Measurements from ENCODE around the gene SPOCK2.
A peak's percentile ranks its signal among the peaks of the same experiment; 100 is the strongest.
"Not testable (repeated sequence)": the region's sequence is repeated elsewhere in the genome, so short reads cannot be mapped to it uniquely, and the experiment has no call there.

The SPOCK2 gene, protein sequence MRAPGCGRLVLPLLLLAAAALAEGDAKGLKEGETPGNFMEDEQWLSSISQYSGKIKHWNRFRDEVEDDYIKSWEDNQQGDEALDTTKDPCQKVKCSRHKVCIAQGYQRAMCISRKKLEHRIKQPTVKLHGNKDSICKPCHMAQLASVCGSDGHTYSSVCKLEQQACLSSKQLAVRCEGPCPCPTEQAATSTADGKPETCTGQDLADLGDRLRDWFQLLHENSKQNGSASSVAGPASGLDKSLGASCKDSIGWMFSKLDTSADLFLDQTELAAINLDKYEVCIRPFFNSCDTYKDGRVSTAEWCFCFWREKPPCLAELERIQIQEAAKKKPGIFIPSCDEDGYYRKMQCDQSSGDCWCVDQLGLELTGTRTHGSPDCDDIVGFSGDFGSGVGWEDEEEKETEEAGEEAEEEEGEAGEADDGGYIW

DNA sequence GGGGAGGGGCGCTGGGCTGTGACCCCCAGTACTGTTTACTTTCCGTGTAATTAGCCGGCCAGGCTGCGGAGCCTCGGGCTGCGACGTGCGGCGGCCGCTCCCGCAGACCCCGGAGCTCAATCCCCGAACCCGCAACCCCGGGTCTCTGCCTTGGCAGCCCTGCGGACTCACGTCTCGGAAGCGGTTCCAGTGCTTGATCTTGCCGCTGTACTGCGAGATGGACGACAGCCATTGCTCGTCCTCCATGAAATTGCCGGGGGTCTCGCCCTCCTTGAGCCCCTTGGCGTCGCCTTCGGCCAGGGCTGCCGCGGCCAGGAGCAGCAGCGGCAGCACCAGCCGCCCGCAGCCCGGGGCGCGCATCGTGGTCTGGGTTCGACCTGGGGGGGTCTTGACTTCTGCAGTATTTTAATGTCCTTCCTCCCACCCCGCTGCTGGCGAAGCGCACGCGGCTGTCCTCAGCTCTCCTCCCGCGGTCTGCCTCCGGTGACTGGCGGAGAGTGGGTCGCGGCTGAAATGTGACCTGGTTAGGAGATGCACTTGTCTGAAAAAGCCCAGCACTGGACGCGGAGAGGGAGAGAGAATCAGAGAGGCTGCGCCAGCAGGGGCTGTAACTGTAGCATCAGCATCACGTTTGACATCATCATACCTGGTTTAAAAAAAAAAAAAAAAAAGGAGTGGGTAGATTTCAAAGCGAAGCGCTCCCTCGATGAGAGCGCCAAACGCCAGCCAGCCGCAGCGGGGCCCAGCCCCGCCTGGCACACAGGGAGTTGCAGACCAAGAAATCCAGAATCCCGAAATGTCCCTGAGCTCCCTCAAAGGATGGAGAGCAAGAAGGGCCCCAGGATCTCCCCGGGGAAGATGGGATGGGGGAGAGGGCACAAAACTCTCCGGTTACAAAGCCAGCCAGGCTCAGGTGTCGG is at the start of gene SPOCK2:
TSS of gene SPOCK2 (minus strand) at position 583 of the 920 bp plus-strand sequence. CDS start at position 360, 223 bp downstream.
- Mint-ChIP-seq H3K27me3 (no peaks in the 10 kb centered on the region), H3K4me1 (ENCODE audit: low read depth) (peaks cover 72% of the 10 kb centered on the region), H3K27ac (peak within 1 kb of the TSS; percentile 99), H3K36me3 (ENCODE audit: low read depth) (peaks cover 44% of the 10 kb centered on the region), H3K4me3 (peak within 1 kb of the TSS; percentile 100), H3K9me3 (no peaks in the 10 kb centered on the region)
- DNase-seq = peak; percentile 78

DNA sequence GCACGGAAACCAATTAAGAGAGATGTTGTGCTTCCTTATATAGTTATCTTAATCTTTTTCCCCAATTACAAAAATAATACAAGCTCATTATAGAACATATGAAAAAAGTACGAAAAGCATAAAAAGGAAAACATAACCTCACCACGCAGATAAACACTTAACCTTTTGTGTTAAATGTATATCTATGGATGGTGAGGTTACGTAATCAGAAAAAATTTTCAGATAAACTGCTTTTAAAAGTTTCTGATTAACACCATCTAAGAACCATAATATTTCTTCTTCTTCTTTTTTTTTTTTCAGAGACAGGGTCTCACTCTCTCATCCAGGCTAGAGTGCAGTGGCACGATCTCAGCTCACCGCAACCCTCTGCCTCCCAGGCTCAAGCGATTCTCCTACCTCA is 49.2 kb upstream of the SPOCK2 start:
- no peak for DNase-seq
- Mint-ChIP-seq H3K4me3 (no peak overlapping the region), H3K36me3 (ENCODE audit: low read depth) (peaks cover 23% of the 10 kb centered on the region), H3K27me3 (no peaks in the 10 kb centered on the region), H3K9me3 (no peaks in the 10 kb centered on the region), H3K27ac (no peak overlapping the region), H3K4me1 (ENCODE audit: low read depth) (peaks cover 34% of the 10 kb centered on the region)

DNA sequence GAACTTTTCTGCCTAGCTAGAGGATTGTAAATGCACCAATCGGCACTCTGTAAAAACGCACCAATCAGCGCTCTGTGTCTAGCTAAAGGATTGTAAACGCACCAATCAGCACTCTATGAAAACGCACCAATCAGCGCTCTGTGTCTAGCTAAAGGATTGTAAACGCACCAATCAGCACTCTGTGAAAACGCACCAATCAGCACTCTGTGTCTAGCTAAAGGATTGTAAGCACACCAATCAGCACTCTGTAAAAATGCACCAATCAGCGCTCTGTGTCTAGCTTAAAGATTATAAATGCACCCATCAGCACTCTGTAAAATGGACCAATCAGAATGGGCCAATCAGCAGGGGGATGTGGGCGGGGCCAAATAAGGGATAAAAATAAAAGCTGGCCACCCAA is 47.9 kb upstream of the SPOCK2 start:
- not testable (repeated sequence) for H3K9me3 Mint-ChIP-seq, DNase-seq, H3K27me3 Mint-ChIP-seq, H3K27ac Mint-ChIP-seq, H3K4me3 Mint-ChIP-seq
- peaks cover 40% of the 10 kb centered on the region for H3K4me1 Mint-ChIP-seq (ENCODE audit: low read depth)
- peaks cover 36% of the 10 kb centered on the region for H3K36me3 Mint-ChIP-seq (ENCODE audit: low read depth)

DNA sequence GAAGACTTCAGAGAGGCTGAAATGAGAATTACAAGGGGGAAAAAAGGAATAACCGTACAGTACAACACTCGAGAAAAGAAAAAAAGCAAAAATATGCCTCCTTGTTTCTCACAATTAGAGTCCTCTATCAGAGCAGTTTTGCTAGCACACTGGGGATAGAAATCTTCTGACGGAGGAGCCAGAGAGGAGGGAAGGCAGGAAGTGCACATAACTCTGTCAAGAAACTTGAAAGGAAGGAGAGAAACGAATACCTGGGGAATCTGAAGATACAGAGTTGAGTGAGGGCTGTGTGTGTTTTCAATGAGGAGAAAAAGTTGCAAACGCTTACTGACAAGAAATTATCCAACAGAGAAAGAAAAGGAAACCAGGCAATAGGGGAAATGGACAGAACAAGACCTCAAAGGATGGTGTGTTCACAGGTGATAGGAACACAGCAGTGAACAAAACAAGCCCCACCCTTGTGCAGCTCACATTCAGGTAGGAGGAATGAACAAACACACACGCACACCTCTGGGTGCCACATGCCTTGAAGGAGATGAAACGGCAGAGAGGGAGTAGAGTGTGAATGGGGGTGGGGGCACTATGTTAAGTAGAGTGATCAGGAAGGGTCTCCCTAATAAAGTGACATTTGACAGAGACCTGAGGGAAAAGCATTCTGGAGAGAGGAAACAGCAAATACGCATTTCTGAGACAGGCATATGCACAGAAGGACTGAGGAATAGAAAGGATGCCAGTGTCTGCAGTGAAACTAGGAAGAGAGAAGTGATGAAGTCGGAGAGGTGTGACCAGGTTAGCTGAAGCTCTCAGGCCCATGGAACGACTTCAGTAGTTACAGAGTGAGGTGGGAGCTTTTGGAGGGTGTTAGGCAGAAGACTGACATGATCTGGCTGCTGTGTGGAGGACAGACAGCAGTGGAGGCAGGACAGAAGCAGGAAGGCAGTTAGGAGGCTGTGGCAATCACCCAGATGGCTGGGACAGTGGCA is 46.7 kb upstream of the SPOCK2 start:
- Mint-ChIP-seq H3K27ac (peak overlapping the region; percentile 58), H3K4me3 (no peak overlapping the region), H3K9me3 (no peaks in the 10 kb centered on the region), H3K27me3 (no peaks in the 10 kb centered on the region), H3K4me1 (ENCODE audit: low read depth) (peaks cover 36% of the 10 kb centered on the region), H3K36me3 (ENCODE audit: low read depth) (peaks cover 36% of the 10 kb centered on the region)
- DNase-seq = no peak

DNA sequence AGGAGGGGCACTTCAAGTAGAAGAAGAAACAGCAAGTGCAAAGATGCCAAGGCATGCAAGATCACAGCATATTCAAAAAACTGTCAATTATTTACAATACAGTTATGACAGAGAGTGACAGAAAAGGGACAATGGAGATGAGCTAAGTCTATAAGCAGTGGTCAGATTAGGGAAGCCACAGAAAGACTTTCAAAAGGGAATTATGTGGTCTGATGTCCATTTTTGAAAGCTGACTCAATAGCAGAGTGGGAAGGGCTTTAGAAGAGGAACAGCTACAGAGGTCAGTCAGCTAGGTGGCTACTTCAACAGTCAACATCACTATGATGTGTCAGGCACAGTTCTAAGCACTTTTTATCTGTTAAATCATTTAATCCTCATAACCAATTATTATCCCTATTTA is 45.2 kb upstream of the SPOCK2 start:
- Mint-ChIP-seq H3K27me3 (no peaks in the 10 kb centered on the region), H3K9me3 (no peaks in the 10 kb centered on the region), H3K4me3 (no peak overlapping the region), H3K27ac (peak overlapping the region; percentile 20), H3K4me1 (ENCODE audit: low read depth) (peaks cover 35% of the 10 kb centered on the region), H3K36me3 (ENCODE audit: low read depth) (peaks cover 37% of the 10 kb centered on the region)
- DNase-seq = no peak

DNA sequence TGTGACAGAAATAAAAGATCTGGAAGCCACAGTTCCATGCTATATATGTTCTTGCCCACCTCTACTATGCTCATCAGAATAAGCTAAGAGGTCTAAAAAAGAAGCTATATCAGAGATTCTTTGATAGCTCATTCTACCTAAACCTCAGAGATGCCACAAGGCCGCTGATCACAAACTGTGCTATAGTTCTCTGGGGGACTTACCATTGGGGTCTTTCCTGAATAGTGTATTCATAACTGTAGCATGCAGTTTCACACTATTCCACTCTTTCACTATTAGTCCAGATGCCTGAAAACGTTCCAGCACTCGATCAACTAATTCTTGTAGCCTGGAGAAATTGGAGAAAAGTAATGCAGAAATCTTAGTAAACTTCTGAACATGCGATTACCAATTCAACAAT is 44.5 kb upstream of the SPOCK2 start:
- Mint-ChIP-seq H3K27me3 (no peaks in the 10 kb centered on the region), H3K36me3 (ENCODE audit: low read depth) (peaks cover 42% of the 10 kb centered on the region), H3K27ac (no peak overlapping the region), H3K4me1 (ENCODE audit: low read depth) (peaks cover 35% of the 10 kb centered on the region), H3K4me3 (no peak overlapping the region), H3K9me3 (no peaks in the 10 kb centered on the region)
- DNase-seq = no peak

DNA sequence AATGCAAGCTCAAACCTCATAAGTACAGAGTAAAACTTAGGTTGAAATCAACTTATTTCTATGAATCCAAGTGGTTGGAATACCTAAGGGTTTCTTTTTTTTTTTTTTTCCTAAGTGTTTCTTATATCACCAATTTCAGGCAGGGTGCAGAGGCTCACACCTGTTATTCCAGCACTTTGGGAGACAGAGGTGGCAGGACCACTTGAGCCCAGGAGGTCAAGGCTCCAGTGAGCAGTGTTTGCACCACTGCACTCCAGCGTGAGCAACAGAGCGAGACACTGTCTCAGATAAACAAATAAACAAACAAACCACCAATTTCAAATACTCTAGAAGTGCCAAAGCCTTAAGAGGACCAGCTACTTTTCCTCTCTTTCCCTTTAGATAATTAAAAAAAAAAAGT is 39.2 kb upstream of the SPOCK2 start:
- Mint-ChIP-seq H3K27ac (no peak overlapping the region), H3K27me3 (no peaks in the 10 kb centered on the region), H3K9me3 (no peaks in the 10 kb centered on the region), H3K4me3 (no peak overlapping the region), H3K4me1 (ENCODE audit: low read depth) (peaks cover 30% of the 10 kb centered on the region), H3K36me3 (ENCODE audit: low read depth) (peaks cover 35% of the 10 kb centered on the region)
- DNase-seq = no peak

DNA sequence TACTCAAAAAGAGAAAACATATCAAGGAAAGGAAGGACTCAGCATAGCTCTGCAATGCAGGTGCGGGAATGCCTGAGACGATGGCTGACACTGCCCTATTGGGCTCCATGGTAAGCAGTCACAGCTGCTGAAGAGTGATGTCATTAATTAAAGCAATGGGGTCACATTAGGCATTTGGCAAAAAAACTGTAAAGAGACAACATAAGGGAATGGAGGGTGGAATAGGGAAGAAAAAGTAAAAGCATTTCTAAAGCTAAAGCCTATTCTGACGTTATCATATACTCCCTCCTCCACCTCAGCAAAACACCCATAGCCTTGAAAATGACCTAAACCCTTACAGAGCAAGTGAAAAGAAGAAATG is 38.5 kb upstream of the SPOCK2 start:
- Mint-ChIP-seq H3K36me3 (ENCODE audit: low read depth) (peaks cover 31% of the 10 kb centered on the region), H3K9me3 (no peaks in the 10 kb centered on the region), H3K27ac (peak overlapping the region; percentile 45), H3K27me3 (no peaks in the 10 kb centered on the region), H3K4me1 (ENCODE audit: low read depth) (peaks cover 31% of the 10 kb centered on the region), H3K4me3 (no peak overlapping the region)
- no peak for DNase-seq

DNA sequence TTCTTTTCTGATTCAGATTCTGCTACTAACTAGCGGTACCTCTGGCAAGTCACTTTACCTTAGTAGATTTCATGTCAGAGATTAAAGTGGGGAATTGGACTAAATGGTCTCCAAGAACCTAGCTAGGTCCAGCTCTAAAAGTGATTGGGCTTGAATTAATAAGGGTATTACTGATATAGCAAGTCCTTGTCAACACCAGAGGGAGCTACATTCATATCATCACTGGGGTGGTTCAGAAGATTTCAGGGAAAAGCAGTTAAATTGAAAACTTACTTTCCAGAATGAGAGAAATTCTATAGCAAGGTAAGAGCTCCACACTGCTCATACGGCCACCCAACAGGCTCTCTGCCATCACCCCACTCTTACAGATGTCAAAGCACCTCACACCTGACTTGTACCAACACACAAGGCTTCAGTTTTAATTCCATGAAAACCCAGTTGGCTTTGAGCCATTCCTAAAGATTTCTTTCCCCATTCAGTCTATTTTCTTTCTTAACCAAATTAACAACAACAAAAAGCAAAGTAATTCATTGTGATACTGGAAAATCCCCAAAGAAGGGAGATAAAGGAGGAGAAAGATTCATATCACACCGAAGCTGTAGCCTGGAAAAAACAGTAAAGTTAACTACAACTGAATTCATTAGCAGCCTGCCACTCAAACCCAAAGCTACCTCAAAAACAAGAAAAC is 38.0 kb upstream of the SPOCK2 start:
- Mint-ChIP-seq H3K27me3 (no peaks in the 10 kb centered on the region), H3K4me3 (no peak overlapping the region), H3K4me1 (ENCODE audit: low read depth) (peaks cover 36% of the 10 kb centered on the region), H3K9me3 (no peaks in the 10 kb centered on the region), H3K36me3 (ENCODE audit: low read depth) (peaks cover 27% of the 10 kb centered on the region), H3K27ac (peak overlapping the region; percentile 45)
- no peak for DNase-seq

DNA sequence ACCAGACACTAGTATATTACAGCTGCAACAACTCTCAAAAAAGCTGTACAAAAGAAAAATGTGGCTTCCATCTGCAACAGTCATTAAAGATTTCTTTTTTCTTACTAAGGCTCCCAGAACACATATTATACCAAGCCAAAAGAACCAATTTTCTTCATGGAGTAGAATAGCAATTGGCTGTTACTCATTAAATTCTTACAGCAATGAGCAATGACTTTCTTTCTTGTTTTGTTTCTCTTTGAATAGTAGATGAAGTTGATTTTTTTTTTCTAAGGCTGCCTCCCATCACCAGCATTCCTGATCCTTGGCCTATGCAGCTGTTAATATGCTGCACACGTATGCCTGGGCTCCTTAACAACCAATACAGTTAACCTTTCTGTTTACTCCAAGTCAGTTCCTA is 36.6 kb upstream of the SPOCK2 start:
- no peaks in the 10 kb centered on the region for H3K9me3 Mint-ChIP-seq
- peaks cover 36% of the 10 kb centered on the region for H3K4me1 Mint-ChIP-seq (ENCODE audit: low read depth)
- no peak overlapping the region for H3K27ac Mint-ChIP-seq
- H3K4me3 Mint-ChIP-seq = no peak overlapping the region
- peaks cover 30% of the 10 kb centered on the region for H3K36me3 Mint-ChIP-seq (ENCODE audit: low read depth)
- H3K27me3 Mint-ChIP-seq = no peaks in the 10 kb centered on the region
- DNase-seq = no peak

DNA sequence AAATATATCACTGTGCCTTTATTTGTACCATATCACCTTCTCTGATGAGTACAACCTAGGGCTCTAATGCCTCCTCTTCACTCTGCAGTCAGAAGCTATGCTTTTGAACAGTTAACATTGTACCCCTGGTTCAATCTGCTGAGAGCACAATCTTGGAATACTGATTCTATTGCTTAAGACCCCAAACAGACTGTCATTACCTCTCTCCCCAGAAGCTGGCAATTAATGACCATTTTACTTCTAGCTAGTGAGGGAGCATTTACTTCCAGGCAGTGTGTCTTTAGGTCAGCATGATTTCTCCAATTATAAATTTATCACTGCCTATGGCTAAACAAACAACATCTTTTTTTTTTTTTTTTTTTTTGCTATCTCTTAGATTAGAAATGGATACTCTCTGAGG is 36.0 kb upstream of the SPOCK2 start:
- peaks cover 35% of the 10 kb centered on the region for H3K4me1 Mint-ChIP-seq (ENCODE audit: low read depth)
- DNase-seq = no peak
- H3K9me3 Mint-ChIP-seq = no peaks in the 10 kb centered on the region
- H3K4me3 Mint-ChIP-seq = no peak overlapping the region
- no peaks in the 10 kb centered on the region for H3K27me3 Mint-ChIP-seq
- H3K27ac Mint-ChIP-seq = no peak overlapping the region
- H3K36me3 Mint-ChIP-seq (ENCODE audit: low read depth) = peaks cover 34% of the 10 kb centered on the region

DNA sequence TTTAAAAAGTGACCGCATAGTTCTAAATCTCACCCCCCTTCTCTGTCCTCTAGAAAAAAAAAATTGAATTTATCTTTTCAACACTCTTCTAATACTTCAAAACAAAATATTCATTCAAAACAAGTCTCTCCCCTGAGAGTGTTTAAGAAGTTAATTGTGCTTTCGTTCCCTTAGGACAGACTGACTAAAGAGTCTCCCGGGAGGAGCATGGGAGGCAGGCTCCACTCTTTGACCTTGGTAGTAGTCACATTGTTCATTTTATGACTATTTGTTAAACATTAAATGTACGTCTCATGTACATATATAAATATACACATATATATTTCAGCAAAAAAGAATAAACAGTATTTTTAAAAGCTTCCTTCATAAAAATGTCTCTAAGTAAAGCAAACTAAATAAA is 35.3 kb upstream of the SPOCK2 start:
- Mint-ChIP-seq H3K4me1 (ENCODE audit: low read depth) (peaks cover 35% of the 10 kb centered on the region), H3K4me3 (no peak overlapping the region), H3K27ac (no peak overlapping the region), H3K9me3 (no peaks in the 10 kb centered on the region), H3K36me3 (ENCODE audit: low read depth) (peaks cover 38% of the 10 kb centered on the region), H3K27me3 (no peaks in the 10 kb centered on the region)
- no peak for DNase-seq

DNA sequence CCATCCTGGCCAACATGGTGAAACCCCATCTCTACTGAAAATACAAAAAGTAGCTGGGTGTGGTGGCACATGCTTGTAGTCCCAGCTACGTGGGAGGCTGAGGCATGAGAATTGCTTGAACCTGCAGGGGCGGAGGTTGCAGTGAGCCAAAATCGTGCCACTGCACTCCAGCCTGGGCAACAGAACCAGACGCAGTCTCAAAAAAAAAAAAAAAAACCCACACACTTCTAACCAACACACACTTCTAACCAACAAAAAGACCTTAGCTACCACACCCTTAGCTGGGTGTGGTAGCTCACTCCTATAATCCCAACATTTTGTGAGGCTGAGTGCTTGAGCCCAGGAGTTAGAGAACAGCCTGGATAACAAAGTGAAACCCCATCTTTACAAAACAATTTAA is 33.9 kb upstream of the SPOCK2 start:
- Mint-ChIP-seq H3K4me1 (ENCODE audit: low read depth) (peaks cover 38% of the 10 kb centered on the region), H3K9me3 (no peaks in the 10 kb centered on the region), H3K36me3 (ENCODE audit: low read depth) (peaks cover 35% of the 10 kb centered on the region), H3K4me3 (no peak overlapping the region), H3K27ac (peak overlapping the region; percentile 76), H3K27me3 (no peaks in the 10 kb centered on the region)
- DNase-seq = no peak

Measured in activated T-cell treated with anti-CD3 and anti-CD28 coated beads, Interleukin-2, amount 50 U/mL, for 24 hours (primary cell).